ENCODE data around the gene ZNF234. TPM values are rescaled to one million over a fixed set of nuclear protein-coding genes. Genes with fewer than 3 reads are reported as not detected.
"Not testable (repeated sequence)": the region's sequence is repeated elsewhere in the genome, so short reads cannot be mapped to it uniquely, and the experiment has no call there.

ZNF234 gene
- total RNA-seq, 2 experiments from 2014 or later = 7.2 to 7.4 TPM

GRCh38 chr19:44151491-44151890, 10.1 kb downstream of the ZNF234 start:
- no peak for TF ChIP-seq CTCF (IDR thresholded peaks at IDR 0.05)
- peaks cover 81% of the 10 kb centered on the region for H3K36me3 Mint-ChIP-seq (ENCODE audit: low read depth)
- H3K4me1 Mint-ChIP-seq (ENCODE audit: low read depth) = no peaks in the 10 kb centered on the region
- POLR2A ChIA-PET = no interaction called here
- no peak overlapping the region for H3K4me3 Mint-ChIP-seq
- intact Hi-C loops (cut with micrococcal nuclease) = no loop called here
- CTCF ChIA-PET = no interaction called here
- ATAC-seq (no peak), DNase-seq (no peak)
- no peak overlapping the region for H3K27ac Mint-ChIP-seq
- H3K27me3 Mint-ChIP-seq = no peaks in the 10 kb centered on the region
- H3K9me3 Mint-ChIP-seq = peaks cover 40% of the 10 kb centered on the region

GRCh38 chr19:44156475-44156874, 15.1 kb downstream of the ZNF234 start:
- Mint-ChIP-seq H3K27me3 (no peaks in the 10 kb centered on the region), H3K4me1 (ENCODE audit: low read depth) (no peaks in the 10 kb centered on the region), H3K36me3 (ENCODE audit: low read depth) (peaks cover 65% of the 10 kb centered on the region), H3K27ac (no peak overlapping the region), H3K9me3 (peaks cover 57% of the 10 kb centered on the region), H3K4me3 (no peak overlapping the region)
- POLR2A ChIA-PET = no interaction called here
- no peak for TF ChIP-seq CTCF (IDR thresholded peaks at IDR 0.05)
- no peak for DNase-seq
- CTCF ChIA-PET = no interaction called here
- no peak for ATAC-seq
- intact Hi-C loops (cut with micrococcal nuclease) = no loop called here

- TF ChIP-seq CTCF (IDR thresholded peaks at IDR 0.05) = no peak
- Mint-ChIP-seq H3K4me1 (ENCODE audit: low read depth) (peaks cover 26% of the 10 kb centered on the region), H3K9me3 (peaks cover 42% of the 10 kb centered on the region), H3K4me3 (no peak overlapping the region), H3K27me3 (no peaks in the 10 kb centered on the region), H3K27ac (no peak overlapping the region), H3K36me3 (ENCODE audit: low read depth) (peaks cover 30% of the 10 kb centered on the region)
- ChIA-PET CTCF (interaction anchor here (0.8 kb wide), 1 partner anchor 43 kb away, joined by 3 read pairs; no protein-coding TSS in a partner anchor), POLR2A (interaction anchor here (0.6 kb wide), 1 partner anchor 325 kb away, joined by 3 read pairs; no protein-coding TSS in a partner anchor)
- intact Hi-C loops (cut with micrococcal nuclease) = no loop called here
- no peak for DNase-seq
- no peak for ATAC-seq
Observed at GRCh38 chr19:44163789-44164188, 22.4 kb downstream of the ZNF234 start.

- no peak for ATAC-seq
- POLR2A ChIA-PET = interaction anchor here (0.6 to 1.1 kb wide), 4 partner anchors 22 to 335 kb away, joined by 3 to 8 read pairs (median 3); no protein-coding TSS in a partner anchor
- CTCF ChIA-PET = interaction anchor here (0.8 kb wide), 1 partner anchor 43 kb away, joined by 3 read pairs; no protein-coding TSS in a partner anchor
- H3K9me3 Mint-ChIP-seq = peaks cover 42% of the 10 kb centered on the region
- TF ChIP-seq CTCF (IDR thresholded peaks at IDR 0.05) = no peak
- peaks cover 33% of the 10 kb centered on the region for H3K36me3 Mint-ChIP-seq (ENCODE audit: low read depth)
- intact Hi-C loops (cut with micrococcal nuclease) = no loop called here
- H3K27me3 Mint-ChIP-seq = no peaks in the 10 kb centered on the region
- peak overlapping the region; percentile 92 for H3K4me3 Mint-ChIP-seq
- peaks cover 26% of the 10 kb centered on the region for H3K4me1 Mint-ChIP-seq (ENCODE audit: low read depth)
- peak overlapping the region; percentile 97 for H3K27ac Mint-ChIP-seq
- no peak for DNase-seq
Observed at GRCh38 chr19:44164327-44164672, 22.9 kb downstream of the ZNF234 start.

GRCh38 chr19:44164673-44165512, 23.5 kb downstream of the ZNF234 start, which contains the start of gene ZNF226:
Gene ZNF226 (plus strand): TSS chr19:44165100. CDS start chr19:44170081, 4,981 bp downstream.
- Mint-ChIP-seq H3K4me1 (ENCODE audit: low read depth) (peaks cover 26% of the 10 kb centered on the region), H3K27ac (peak within 1 kb of the TSS; percentile 97), H3K4me3 (peak within 1 kb of the TSS; percentile 92), H3K9me3 (peaks cover 46% of the 10 kb centered on the region), H3K27me3 (no peaks in the 10 kb centered on the region), H3K36me3 (ENCODE audit: low read depth) (peaks cover 39% of the 10 kb centered on the region)
- TF ChIP-seq CTCF (IDR thresholded peaks at IDR 0.05) = no peak
- ChIA-PET POLR2A (interaction anchor here (0.6 to 1.1 kb wide), 5 partner anchors 23 to 336 kb away, joined by 3 to 8 read pairs (median 3); no protein-coding TSS in a partner anchor), CTCF (interaction anchor here (0.8 to 1.4 kb wide), 2 partner anchors 42 to 70 kb away, joined by 3 to 4 read pairs; no protein-coding TSS in a partner anchor)
- intact Hi-C loops (cut with micrococcal nuclease) = no loop called here
- peak; percentile 88 for DNase-seq
- peak; percentile 88 for ATAC-seq

- intact Hi-C loops (cut with micrococcal nuclease); POLR2A ChIA-PET; ATAC-seq; H3K4me3 Mint-ChIP-seq; DNase-seq; H3K27me3 Mint-ChIP-seq; H3K27ac Mint-ChIP-seq: not testable (repeated sequence)
- Mint-ChIP-seq H3K9me3 (peaks cover 52% of the 10 kb centered on the region), H3K36me3 (ENCODE audit: low read depth) (peaks cover 86% of the 10 kb centered on the region), H3K4me1 (ENCODE audit: low read depth) (peaks cover 20% of the 10 kb centered on the region)
- CTCF ChIA-PET = interaction anchor here (0.7 kb wide), 2 partner anchors 9 to 25 kb away, joined by 3 read pairs; no protein-coding TSS in a partner anchor
Observed at GRCh38 chr19:44170660-44171059, 29.3 kb downstream of the ZNF234 start.
